ENCODE results near the gene FAM3D. TPM values are rescaled to one million over a fixed set of nuclear protein-coding genes. Genes with fewer than 3 reads are reported as not detected.
"Not testable (repeated sequence)": the region's sequence is repeated elsewhere in the genome, so short reads cannot be mapped to it uniquely, and the experiment has no call there.

Gene FAM3D
- polyA plus RNA-seq, 1 of the 3 experiments (the other 2 are of a cell fraction): not detected

DNA sequence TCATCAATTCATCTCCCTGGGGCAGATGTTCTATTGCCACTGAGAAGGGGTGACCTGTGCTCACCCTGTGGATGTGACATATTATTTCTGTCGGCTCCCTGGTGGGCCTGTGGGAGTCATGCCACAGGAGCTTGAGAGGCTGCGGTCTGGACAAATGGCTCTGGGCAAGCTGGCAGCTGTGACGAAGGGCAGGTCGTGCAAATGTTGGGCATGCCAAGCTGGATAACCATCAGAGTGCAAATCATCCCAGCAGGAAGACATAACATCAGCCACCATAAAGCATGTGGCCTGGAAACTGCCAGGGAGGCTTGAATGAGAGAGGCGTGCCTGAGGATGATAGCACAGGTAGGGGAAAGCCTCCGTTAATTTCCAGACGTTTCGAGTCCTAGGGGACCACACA, 45.3 kb upstream of the FAM3D start (continued):
- TF ChIP-seq MEF2A (IDR thresholded peaks at IDR 0.05; ENCODE audit: borderline replicate concordance, low read depth) (no peak), TCF12 (IDR thresholded peaks at IDR 0.05) (no peak)

DNA sequence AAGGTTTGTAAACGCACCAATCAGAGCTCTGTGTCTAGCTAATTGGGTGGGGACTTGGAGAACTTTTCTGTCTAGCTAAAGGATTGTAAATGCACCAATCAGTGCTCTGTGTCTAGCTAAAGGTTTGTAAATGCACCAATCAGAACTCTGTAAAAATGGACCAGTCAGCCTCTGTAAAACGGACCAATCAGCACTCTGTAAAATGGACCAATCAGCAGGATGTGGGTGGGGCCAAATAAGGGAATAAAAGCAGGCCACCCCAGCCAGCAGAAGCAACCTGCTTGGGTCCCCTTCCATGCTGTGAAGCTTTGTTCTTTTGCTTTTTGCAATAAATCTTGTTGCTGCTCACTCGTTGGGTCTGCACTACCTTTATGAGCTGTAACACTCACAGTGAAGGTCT, 42.4 kb upstream of the FAM3D start:
- H3K9me2 ChIP-seq; DNase-seq; H3K9me3 ChIP-seq; POLR2A ChIA-PET; H3F3A ChIP-seq (replicated peaks; ENCODE audit: insufficient read depth); H4K20me1 ChIP-seq (ENCODE audit: insufficient read depth); H3K79me2 ChIP-seq (ENCODE audit: insufficient read depth); H2AFZ ChIP-seq (ENCODE audit: low read depth); H3K9ac ChIP-seq; H3K4me2 ChIP-seq; H3K4me3 ChIP-seq (ENCODE audit: low read depth in 2 of 2, low read length in 1 of 2); H3K4me1 ChIP-seq (ENCODE audit: control insufficient read depth in 1 of 2, insufficient read depth in 2 of 2, low read depth in 1 of 2, low read length in 1 of 2); H3K36me3 ChIP-seq (replicated peaks in 1 of 2; ENCODE audit: control insufficient read depth in 1 of 2, insufficient read depth in 2 of 2, low read length in 1 of 2); H3K27me3 ChIP-seq (ENCODE audit: insufficient read depth); H3K27ac ChIP-seq (ENCODE audit: low read depth in 2 of 2, low read length in 1 of 2): not testable (repeated sequence)
- 27% methylated on average over 3 of the region's 3 CpGs for WGBS (ENCODE audit: low lambda C conversion rate)
- CTCF ChIA-PET: interaction anchor here (0.6 to 1.0 kb wide), 3 partner anchors 9 to 308 kb away, joined by 3 read pairs; no protein-coding TSS in a partner anchor

DNA sequence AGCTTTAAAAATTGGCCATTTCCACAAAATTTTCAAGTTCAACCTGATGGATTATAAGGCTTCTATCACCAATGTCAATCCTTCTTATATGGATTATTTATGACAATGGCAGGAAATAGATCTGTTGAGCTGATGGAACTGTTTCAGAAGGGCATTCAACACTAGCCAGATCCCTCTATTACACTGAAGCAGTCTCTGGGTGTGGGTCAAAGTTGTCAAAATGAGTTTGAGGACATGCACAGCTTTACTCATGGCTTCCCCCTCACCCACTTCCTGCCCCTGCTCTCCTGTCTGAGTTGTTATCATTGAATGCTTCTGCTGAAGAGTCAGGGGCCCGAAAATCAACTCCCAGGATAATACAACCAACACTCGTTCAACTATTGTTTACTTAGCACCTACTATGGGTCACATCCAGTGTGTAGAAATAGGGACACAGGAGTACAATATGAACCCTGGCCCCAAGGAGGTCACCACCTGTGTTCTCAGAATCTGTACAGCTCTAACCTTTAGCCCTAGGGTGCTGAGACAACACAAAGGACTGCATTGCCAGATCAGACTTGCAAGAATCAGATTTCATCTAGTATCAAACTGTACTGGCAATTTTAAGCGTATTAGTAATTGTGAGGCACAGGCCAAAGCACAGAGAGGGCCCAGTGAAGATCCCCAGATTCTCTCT, 41.7 kb upstream of the FAM3D start:
- no peaks in the 10 kb centered on the region for H3K27me3 ChIP-seq (ENCODE audit: insufficient read depth)
- POLR2A ChIA-PET: no interaction called here
- CTCF ChIA-PET: interaction anchor here (0.6 to 0.7 kb wide), 2 partner anchors 12 to 14 kb away, joined by 3 read pairs; no protein-coding TSS in a partner anchor

More for the DNA sequence above, 41.7 kb upstream of the FAM3D start:
- H3K9ac ChIP-seq: no peak overlapping the region
- H3K36me3 ChIP-seq (replicated peaks in 1 of 2; ENCODE audit: control insufficient read depth in 1 of 2, insufficient read depth in 2 of 2, low read length in 1 of 2): no peaks in the 10 kb centered on the region
- H4K20me1 ChIP-seq (ENCODE audit: insufficient read depth): no peaks in the 10 kb centered on the region
- no peak overlapping the region for H3K4me2 ChIP-seq
- no peaks in the 10 kb centered on the region for H3K9me2 ChIP-seq
- no peaks in the 10 kb centered on the region for H3K79me2 ChIP-seq (ENCODE audit: insufficient read depth)
- peak overlapping the region in 1 of 2 experiments; percentile 34; a peak in 1 of 4 replicates for H3K27ac ChIP-seq (ENCODE audit: low read depth in 2 of 2, low read length in 1 of 2)
- H3K4me3 ChIP-seq (ENCODE audit: low read depth in 2 of 2, low read length in 1 of 2): no peak overlapping the region
- peaks cover 0 to 8% of the 10 kb centered on the region in 2 experiments; a peak in 2 of 4 replicates for H3K4me1 ChIP-seq (ENCODE audit: control insufficient read depth in 1 of 2, insufficient read depth in 2 of 2, low read depth in 1 of 2, low read length in 1 of 2)
- no peak for DNase-seq
- no peaks in the 10 kb centered on the region for H3K9me3 ChIP-seq
- H2AFZ ChIP-seq (ENCODE audit: low read depth): no peak overlapping the region
- WGBS (ENCODE audit: low lambda C conversion rate): 28% methylated on average over 3 of the region's 3 CpGs
- H3F3A ChIP-seq (replicated peaks; ENCODE audit: insufficient read depth): no peaks in the 10 kb centered on the region
- TF ChIP-seq SMC3 (IDR thresholded peaks at IDR 0.05; ENCODE audit: low read depth, low read length) (no peak), EZH2phosphoT487 (IDR thresholded peaks at IDR 0.05; ENCODE audit: borderline replicate concordance, low read depth) (no peak), GATA2 (CRISPR knock-in tag; IDR thresholded peaks at IDR 0.05) (no peak), SIN3A (IDR thresholded peaks at IDR 0.05; ENCODE audit: borderline replicate concordance, low read depth, low read length) (no peak), JUND (IDR thresholded peaks at IDR 0.05) (no peak), TEAD4 (IDR thresholded peaks at IDR 0.05; ENCODE audit: borderline replicate concordance, insufficient read depth) (no peak), RFX5 (IDR thresholded peaks at IDR 0.05; ENCODE audit: low read length) (no peak)
- TF ChIP-seq, protein P1, sequence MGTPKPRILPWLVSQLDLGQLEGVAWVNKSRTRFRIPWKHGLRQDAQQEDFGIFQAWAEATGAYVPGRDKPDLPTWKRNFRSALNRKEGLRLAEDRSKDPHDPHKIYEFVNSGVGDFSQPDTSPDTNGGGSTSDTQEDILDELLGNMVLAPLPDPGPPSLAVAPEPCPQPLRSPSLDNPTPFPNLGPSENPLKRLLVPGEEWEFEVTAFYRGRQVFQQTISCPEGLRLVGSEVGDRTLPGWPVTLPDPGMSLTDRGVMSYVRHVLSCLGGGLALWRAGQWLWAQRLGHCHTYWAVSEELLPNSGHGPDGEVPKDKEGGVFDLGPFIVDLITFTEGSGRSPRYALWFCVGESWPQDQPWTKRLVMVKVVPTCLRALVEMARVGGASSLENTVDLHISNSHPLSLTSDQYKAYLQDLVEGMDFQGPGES (IDR thresholded peaks at IDR 0.05; ENCODE audit: low read depth, low read length): no peak
- TF ChIP-seq, protein P2, sequence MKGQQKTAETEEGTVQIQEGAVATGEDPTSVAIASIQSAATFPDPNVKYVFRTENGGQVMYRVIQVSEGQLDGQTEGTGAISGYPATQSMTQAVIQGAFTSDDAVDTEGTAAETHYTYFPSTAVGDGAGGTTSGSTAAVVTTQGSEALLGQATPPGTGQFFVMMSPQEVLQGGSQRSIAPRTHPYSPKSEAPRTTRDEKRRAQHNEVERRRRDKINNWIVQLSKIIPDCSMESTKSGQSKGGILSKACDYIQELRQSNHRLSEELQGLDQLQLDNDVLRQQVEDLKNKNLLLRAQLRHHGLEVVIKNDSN (IDR thresholded peaks at IDR 0.05; ENCODE audit: borderline replicate concordance, low read depth): no peak

Data from SK-N-SH (cell line).